Epithelial cell of proximal tubule (primary cell): ENCODE data around the gene AKR1B15. TPM values are rescaled to one million over a fixed set of nuclear protein-coding genes. Genes with fewer than 3 reads are reported as not detected.

Experiments
- DNase-seq: peaks from one replicate; pipeline ENCODE4 v3.0.0-alpha.2; 2011; ENCODE audit warnings: low read depth
- H3K4me3 ChIP-seq: 2 replicates; pipeline ENCODE4 v1.5.1; 2011; ENCODE audit warnings: low read depth, mild to moderate bottlenecking, low read length
- CTCF ChIP-seq: conservative IDR thresholded peaks from 2 replicates; pipeline ENCODE4 v1.5.1; 2012; ENCODE audit warnings: low read depth, mild to moderate bottlenecking, low read length
- total RNA-seq: library from RNA; depleted of rRNA; stranded (reverse); fragments of >200 nt; gene quantifications from 2 replicates; pipeline ENCODE4 v1.2.3, GENCODE V29; 2015

The AKR1B15 gene
- total RNA-seq, result not detected in 2 replicates

- no peak within 1 kb of the TSS for H3K4me3 ChIP-seq
- TF ChIP-seq CTCF, result no peak
- DNase-seq, result no peak
Observed at GRCh38 chr7:134548877-134549276, at the start of gene AKR1B15. AKR1B15 (plus strand) TSS chr7:134549110; CDS start chr7:134564620, 15,510 bp downstream.

- DNase-seq, result no peak
- no peak for TF ChIP-seq CTCF
- no peak overlapping the region for H3K4me3 ChIP-seq
Observed at GRCh38 chr7:134500406-134500805, 48.5 kb upstream of the AKR1B15 start.

- no peak overlapping the region for H3K4me3 ChIP-seq
- no peak for TF ChIP-seq CTCF
- DNase-seq, result no peak
Observed at GRCh38 chr7:134500982-134501381, 47.9 kb upstream of the AKR1B15 start.

GRCh38 chr7:134502463-134503371 lies 46.2 kb upstream of the AKR1B15 start:
- no peak for DNase-seq
- H3K4me3 ChIP-seq, result no peak overlapping the region
- no peak for TF ChIP-seq CTCF

DNA sequence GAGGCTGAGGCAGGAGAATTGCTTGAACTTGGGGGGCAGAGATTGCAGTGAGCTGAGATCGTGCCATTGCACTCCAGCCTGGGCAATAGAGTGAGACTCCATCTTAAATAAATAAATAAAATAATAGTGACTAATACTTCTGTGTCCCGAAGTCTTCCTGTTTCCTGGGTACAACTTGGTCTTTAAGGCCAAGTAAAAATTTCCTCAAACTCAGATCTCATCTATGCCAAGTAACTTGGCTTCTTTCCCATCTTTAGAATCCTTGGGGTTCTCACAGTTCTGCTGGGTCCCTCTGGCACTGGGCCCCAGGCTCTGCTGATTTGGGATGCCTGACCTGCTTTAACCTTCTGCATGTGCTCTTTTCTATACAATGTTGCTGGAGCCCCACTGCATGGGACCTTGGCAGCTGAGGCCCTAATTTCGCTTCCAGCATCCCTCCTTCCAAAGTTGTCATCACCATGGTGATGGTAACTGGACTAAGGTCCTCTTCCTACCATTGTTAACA lies 44.2 kb upstream of the AKR1B15 start:
- DNase-seq, result no peak
- TF ChIP-seq CTCF, result no peak
- no peak overlapping the region for H3K4me3 ChIP-seq

- DNase-seq, result no peak
- TF ChIP-seq CTCF, result no peak
- no peak overlapping the region for H3K4me3 ChIP-seq
Observed at GRCh38 chr7:134505856-134506255, 43.1 kb upstream of the AKR1B15 start.
